Keratinocyte (primary cell): ENCODE data around the gene CNGA4.

ENCODE experiments used
- CTCF ChIP-seq, 3 experiments: IDR thresholded peaks in 1 of 3; conservative IDR thresholded peaks in 1 of 3; optimal IDR thresholded peaks in 1 of 3; 2 replicates in 2 of 3; 3 replicates in 1 of 3; pipeline versions ENCODE3 to v1.5.1; 2011; ENCODE audit warnings: low read length in 3 of 3, mild to moderate bottlenecking in 3 of 3, moderate library complexity in 2 of 3, control low read depth in 1 of 3, inconsistent platforms in 1 of 3; ENCODE audit not compliant: insufficient read depth in 2 of 3; ENCODE audit errors: extremely low read depth in 1 of 3
- EZH2 ChIP-seq: IDR thresholded peaks from one replicate; pipeline ENCODE4 v1.6.1; 2012; ENCODE audit warnings: inconsistent platforms, mild to moderate bottlenecking, low read length, moderate library complexity

DNA sequence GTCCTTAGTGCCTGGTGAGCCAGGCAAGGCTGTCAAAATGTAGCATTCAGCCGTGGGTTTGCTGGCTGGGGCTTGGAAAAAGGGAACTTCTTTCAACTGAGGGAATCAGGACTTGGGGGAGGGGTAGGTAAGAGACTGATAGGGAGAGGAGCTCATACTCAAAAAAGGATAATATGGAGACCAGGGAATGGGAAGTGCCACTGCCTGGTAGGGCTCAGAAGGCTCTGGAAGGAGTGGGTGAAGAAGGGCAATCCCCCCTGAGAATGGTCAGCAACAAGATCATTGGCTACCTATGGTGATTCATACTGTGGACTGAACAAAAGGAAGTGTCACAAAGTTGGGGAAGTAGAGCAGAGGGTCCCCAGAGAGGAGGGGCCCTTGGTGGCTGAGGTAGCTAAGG lies 1.9 kb downstream of the CNGA4 start:
- TF ChIP-seq CTCF (optimal IDR thresholded peaks at IDR 0.05 in 1 of 3, IDR thresholded peaks at IDR 0.05 in 1 of 3, conservative IDR thresholded peaks at IDR 0.05 in 1 of 3; ENCODE audit: extremely low read depth in 1 of 3, insufficient read depth in 2 of 3, low read length in 3 of 3): no peak
- TF ChIP-seq EZH2: no peak
